ENCODE results near the gene MSMP.

GRCh38 chr9:35766997-35767396 lies 12.9 kb upstream of the MSMP start:
- TF ChIP-seq, protein P1, sequence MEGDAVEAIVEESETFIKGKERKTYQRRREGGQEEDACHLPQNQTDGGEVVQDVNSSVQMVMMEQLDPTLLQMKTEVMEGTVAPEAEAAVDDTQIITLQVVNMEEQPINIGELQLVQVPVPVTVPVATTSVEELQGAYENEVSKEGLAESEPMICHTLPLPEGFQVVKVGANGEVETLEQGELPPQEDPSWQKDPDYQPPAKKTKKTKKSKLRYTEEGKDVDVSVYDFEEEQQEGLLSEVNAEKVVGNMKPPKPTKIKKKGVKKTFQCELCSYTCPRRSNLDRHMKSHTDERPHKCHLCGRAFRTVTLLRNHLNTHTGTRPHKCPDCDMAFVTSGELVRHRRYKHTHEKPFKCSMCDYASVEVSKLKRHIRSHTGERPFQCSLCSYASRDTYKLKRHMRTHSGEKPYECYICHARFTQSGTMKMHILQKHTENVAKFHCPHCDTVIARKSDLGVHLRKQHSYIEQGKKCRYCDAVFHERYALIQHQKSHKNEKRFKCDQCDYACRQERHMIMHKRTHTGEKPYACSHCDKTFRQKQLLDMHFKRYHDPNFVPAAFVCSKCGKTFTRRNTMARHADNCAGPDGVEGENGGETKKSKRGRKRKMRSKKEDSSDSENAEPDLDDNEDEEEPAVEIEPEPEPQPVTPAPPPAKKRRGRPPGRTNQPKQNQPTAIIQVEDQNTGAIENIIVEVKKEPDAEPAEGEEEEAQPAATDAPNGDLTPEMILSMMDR (IDR thresholded peaks at IDR 0.05): no peak
- no peak for TF ChIP-seq EP300 (IDR thresholded peaks at IDR 0.05)
- no peak for TF ChIP-seq POLR2A (IDR thresholded peaks at IDR 0.05)
- TF ChIP-seq POLR2AphosphoS5 (IDR thresholded peaks at IDR 0.05): no peak
